Stimulated activated CD4-positive, alpha-beta T cell treated with anti-CD3 and anti-CD28 coated beads, Interleukin-12 subunit alpha, Interleukin-12 subunit beta, amount 100 ng/mL, for 24 hours (primary cell): ENCODE measurements around the gene CHRNG.

Experiments
- DNase-seq, 2 experiments: peaks; one replicate each; pipeline ENCODE4 v3.0.0-alpha.2; 2020; ENCODE audit warnings: low read depth in 2 of 2

The CHRNG gene

DNA sequence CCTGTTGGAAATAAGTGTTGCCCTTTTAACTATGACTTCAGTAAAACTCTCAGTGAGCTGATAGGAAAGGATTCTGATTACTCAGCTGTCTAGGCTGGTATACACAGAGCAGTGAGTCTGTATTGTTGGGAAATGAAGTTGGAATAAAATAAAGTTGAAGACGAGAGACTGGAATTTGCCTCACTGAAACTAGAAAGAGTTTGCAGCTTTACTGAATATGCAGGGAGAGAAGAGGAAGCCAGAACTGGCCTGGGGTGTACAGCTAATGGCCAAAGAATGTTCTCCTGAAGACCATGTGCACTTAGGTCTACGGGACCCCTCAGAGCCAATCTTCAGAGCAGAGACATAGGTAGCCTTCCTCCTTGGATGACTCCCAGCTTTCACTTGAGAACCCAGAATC lies 37.5 kb downstream of the CHRNG start:
- DNase-seq: no peak

DNA sequence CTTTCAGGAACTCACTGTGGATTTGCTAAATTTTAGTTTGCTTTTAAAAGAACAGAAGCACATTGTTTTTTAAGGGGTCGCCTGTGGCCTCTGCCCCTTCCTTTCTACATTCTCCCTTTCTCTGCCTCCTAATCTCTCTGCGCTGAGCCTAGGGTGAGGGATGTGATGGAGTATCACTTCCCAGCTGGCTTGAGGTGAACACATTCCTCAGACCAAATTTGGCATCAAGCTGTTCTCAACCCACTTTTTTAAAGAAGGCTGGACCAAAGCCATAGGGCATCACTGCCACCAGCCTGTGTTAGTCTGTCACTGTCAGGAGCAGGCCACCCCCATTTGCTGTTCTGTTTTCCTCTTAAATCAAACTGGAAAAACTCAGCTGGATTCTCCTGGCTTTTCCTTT lies 38.3 kb downstream of the CHRNG start:
- no peak for DNase-seq

DNA sequence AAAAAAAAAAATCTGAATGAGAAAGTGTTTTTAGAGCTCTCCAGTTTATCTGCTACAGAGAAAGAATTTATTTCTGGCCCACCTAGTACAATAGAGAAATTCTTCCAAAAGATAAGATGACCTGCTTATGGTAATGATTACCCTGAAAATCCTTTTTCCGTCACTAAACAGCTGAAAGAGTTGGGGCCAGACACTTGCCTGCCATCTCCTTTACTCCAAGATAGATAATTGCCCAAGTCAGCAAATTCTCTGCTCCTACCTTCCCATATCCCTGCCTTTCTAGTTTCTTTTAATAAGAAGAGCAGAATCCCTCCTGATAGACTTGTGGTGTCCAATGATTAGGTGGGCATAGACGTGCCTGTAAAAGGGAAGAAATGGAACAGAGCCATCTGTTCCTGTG lies 39.1 kb downstream of the CHRNG start:
- no peak for DNase-seq

GRCh38 chr2:232580648-232580981 lies 41.1 kb downstream of the CHRNG start:
- DNase-seq: no peak

DNA sequence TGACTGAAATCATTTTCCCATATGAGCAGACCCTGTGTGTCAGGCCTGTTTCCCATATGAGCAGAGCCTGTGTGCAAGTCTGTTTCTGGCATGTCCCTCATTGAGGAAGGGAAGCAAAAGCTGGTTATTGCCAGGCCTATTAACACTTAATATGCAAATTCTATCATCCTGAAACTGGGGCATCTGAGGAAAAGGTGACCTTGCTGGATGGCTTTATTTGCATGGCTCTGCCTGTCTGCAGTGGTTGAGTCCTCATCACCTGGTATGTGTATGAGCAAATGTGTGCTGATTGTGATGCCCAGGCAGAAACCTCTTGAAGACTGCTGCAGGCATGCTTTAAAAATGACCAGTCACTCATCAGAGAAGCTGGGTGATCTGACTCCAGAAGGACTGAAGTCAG lies 42.2 kb downstream of the CHRNG start:
- DNase-seq: no peak

DNA sequence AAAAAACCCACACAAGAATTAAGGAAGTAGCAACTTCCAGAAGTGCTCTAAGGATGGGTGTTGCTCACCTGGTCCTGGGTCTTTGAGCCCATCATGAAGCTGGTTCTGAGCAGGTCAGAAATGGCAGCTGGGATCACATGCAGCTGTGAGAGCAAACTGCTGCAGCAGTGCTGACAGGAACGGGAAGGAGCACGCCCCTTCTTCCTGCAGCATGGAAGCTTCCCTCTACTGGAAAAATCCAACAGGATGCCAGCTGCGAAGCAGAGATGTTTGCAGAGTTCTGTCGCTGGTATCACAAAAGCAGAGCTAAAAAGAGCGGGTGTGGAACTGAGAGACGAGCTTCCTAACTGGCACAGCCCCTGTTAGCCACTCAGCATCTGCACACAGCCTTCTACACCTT lies 44.7 kb downstream of the CHRNG start:
- DNase-seq: no peak

GRCh38 chr2:232586943-232587505 lies 47.5 kb downstream of the CHRNG start:
- DNase-seq: no peak

DNA sequence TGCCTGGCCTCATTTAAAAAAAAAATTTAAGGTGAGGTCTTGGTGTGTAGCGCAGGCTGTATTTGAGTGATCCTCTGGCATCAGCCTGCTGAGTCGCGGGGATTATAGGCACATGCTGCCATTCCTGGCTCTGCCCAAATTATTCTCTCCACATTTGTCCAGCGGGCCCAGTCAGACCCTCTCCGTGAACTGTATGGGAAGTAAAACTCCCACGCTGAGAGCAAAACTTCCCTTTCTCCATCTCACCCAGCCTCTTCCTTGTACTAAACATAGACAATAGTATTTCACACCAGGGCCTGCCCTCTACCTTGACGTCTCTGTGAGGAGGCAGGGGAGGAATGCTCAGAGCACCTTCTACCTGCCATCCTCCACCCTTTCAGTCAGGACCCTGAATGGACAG lies 48.0 kb downstream of the CHRNG start:
- no peak for DNase-seq

DNA sequence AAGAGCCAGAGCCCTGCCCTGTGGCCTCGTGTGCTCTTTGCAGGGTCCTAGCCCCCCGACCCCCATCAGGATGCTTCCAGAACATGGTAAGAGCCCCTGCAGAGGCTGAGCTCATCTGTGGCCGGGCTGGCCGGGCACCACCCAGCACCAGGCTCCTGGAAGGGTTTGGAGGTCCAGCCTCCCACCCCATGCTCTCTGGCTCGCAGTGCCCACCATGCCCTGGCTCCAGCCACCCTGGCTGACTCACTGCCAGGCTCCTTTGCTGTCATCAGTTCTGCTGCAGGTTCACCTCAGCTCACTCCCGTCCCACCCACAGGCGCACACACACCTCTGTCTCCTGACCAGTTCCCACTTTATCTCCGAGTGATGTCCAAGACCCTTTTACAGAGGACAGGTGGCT lies 48.5 kb downstream of the CHRNG start:
- DNase-seq: no peak

DNA sequence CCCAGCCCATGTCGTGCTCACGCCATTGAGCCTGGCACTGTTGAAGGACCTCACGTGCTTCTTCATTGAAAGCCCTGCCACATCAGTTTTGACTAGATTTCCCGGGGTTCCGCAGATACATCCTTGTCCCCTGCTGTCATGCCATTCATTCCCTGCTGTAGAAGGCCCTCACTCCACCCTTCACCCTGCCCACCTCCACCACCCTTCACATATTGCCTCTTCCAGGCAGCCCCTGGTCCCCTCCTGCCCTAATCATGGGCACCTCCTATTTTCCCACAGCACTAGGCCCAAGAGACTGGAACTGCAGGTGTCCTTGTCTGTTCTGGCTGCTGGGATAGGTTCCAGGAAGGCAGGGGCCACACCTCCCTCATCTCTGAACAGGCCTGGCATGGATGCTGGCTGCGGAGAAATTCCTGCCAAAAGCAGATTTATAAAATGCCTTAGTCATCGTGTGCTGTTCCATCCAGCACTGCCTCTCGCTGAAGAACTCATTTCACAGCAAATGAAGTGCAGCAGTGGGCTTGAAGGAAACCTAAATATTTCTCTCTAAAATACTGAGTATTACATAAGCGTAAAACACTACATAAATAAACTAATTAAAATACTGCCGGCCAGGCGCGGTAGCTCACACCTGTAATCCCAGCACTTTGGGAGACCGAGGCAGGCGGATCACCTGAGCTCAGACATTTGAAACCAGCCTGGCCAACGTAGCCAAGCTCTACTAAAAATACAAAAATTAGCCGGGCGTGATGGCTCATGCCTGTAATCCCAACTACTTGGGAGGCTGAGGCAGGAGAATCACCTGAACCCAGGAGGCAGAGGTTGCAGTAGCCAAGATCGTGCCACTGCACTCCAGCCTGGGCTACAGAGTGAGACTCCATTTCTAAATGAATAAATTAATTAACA lies 49.4 kb downstream of the CHRNG start:
- no peak for DNase-seq

- DNase-seq: no peak
Measured at GRCh38 chr2:232592772-232593395, 53.4 kb downstream of the CHRNG start.

DNA sequence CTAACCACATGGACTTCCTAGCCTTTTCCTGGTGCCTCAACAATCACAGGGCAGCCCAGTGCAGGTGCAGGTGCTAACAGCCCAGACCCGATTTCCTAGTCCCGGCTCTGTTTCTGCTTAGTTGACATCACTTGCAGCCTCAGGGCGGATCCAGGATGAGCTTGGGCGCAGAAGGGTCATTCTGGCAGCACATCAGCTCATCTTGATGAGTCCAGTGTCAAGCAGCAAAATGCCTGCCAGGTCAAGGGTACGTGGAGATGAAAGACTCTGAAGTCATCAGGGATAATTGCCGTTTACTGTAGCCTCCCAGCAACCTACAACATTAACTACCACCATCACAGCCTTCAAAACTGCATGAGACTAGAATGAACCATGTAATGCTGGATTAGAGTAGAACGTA lies 54.5 kb downstream of the CHRNG start:
- no peak for DNase-seq
